PFSK-1 (cell line): ENCODE results near the gene FAM217B.

Experiments
- SIN3A ChIP-seq: IDR thresholded peaks from 2 replicates; pipeline ENCODE4 v1.6.1; 2012; ENCODE audit warnings: mild to moderate bottlenecking, low read length, moderate library complexity, borderline replicate concordance; ENCODE audit not compliant: insufficient read depth
- TAF1 ChIP-seq: IDR thresholded peaks from 2 replicates; pipeline ENCODE4 v1.6.1; 2012; ENCODE audit warnings: low read length, control low read depth, borderline replicate concordance; ENCODE audit not compliant: insufficient read depth
- TF ChIP-seq, protein P1 (sequence below), 2 experiments: IDR thresholded peaks; 2 replicates each; pipeline versions ENCODE4 v1.6.1 to v1.8.0; 2011 to 2012; ENCODE audit warnings: low read depth in 2 of 2, low read length in 2 of 2, control low read depth in 1 of 2, inconsistent platforms in 1 of 2, mild to moderate bottlenecking in 1 of 2, moderate library complexity in 1 of 2; ENCODE audit not compliant: insufficient read depth in 1 of 2

DNA sequence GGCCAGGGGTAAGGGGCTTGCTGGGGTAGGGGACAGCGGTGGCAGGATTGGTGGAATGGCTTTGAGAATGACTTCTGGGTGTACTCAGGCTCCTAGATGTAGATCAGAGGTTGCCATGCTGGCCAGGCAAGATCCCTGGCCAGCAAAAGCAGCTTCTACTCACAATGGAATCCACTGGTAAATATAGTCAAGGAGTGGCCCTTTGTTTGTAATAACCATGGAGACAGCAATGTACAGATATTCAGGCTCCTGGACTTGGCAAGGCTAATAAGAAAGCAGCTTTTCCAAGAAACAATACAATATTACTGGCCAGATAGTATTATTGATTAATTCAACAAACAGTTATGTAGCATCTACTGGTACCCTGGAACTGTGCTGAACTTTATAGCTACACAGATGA is 55.9 kb downstream of the FAM217B start:
- TF ChIP-seq TAF1 (no peak), SIN3A (no peak)
- TF ChIP-seq, protein P1, sequence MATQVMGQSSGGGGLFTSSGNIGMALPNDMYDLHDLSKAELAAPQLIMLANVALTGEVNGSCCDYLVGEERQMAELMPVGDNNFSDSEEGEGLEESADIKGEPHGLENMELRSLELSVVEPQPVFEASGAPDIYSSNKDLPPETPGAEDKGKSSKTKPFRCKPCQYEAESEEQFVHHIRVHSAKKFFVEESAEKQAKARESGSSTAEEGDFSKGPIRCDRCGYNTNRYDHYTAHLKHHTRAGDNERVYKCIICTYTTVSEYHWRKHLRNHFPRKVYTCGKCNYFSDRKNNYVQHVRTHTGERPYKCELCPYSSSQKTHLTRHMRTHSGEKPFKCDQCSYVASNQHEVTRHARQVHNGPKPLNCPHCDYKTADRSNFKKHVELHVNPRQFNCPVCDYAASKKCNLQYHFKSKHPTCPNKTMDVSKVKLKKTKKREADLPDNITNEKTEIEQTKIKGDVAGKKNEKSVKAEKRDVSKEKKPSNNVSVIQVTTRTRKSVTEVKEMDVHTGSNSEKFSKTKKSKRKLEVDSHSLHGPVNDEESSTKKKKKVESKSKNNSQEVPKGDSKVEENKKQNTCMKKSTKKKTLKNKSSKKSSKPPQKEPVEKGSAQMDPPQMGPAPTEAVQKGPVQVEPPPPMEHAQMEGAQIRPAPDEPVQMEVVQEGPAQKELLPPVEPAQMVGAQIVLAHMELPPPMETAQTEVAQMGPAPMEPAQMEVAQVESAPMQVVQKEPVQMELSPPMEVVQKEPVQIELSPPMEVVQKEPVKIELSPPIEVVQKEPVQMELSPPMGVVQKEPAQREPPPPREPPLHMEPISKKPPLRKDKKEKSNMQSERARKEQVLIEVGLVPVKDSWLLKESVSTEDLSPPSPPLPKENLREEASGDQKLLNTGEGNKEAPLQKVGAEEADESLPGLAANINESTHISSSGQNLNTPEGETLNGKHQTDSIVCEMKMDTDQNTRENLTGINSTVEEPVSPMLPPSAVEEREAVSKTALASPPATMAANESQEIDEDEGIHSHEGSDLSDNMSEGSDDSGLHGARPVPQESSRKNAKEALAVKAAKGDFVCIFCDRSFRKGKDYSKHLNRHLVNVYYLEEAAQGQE (IDR thresholded peaks at IDR 0.05; ENCODE audit: insufficient read depth in 1 of 2, low read depth in 2 of 2, low read length in 2 of 2) = no peak
